ENCODE data around the gene INCENP. TPM values are rescaled to one million over a fixed set of nuclear protein-coding genes. Genes with fewer than 3 reads are reported as not detected.
"Not testable (repeated sequence)": the region's sequence is repeated elsewhere in the genome, so short reads cannot be mapped to it uniquely, and the experiment has no call there.

The INCENP gene
- total and polyA plus RNA-seq, 10 donors: 1.8 to 32.4 (median 22.7) TPM

DNA sequence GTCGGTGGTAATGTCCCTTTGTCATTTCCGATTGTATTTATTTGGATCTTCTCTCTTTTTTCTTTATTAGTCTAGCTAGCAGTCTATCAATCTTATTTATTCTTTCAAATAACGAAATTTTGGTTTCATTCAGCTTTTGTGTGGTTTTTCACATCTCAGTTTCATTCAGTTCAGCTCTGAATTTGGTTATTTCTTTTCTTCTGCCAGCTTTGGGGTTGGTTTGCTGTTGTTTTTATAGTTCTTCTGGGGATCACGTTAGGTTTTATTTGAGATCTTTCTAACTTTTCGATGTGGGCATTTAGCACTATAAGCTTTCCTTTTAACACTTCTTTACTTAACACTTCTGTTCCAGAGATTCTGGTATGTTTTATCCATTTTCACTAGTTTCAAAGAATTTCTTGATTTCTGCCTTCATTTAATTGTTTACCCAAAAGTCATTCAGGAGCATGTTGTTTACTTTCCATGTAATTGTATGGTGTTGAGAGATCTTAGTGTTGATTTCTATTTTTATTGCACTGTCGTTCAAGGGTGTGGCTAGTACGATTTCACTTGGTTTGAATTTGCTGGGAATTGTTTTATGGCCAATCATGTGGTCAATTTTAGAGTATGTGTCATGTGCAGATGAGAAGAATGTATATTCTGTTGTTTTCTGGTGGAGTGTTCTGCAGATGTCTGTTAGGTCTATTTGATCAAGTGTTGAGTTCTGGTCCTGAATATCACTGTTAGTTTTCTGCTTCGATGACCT lies 58.5 kb downstream of the INCENP start:
- H3K4me1 ChIP-seq: no peaks in the 10 kb centered on the region
- intact Hi-C loops (cut with DNase I; ENCODE audit: low total_unique reads): no loop called here
- TF ChIP-seq POLR2AphosphoS5 (IDR thresholded peaks at IDR 0.05) (no peak), CTCF (IDR thresholded peaks at IDR 0.05 in 8 of 11, conservative IDR thresholded peaks at IDR 0.05 in 3 of 11) (no peak), POLR2A (IDR thresholded peaks at IDR 0.05) (no peak)
- no peak overlapping the region for H3K27ac ChIP-seq
- WGBS, 5 donors: 62 to 77% (median 71%) methylated on average over 8 of the region's 8 CpGs
- peaks cover 0 to 38% (median 0%) of the 10 kb centered on the region in 7 donors for H3K27me3 ChIP-seq (replicated peaks in 1 of 7)
- peaks cover 0 to 9% (median 0%) of the 10 kb centered on the region in 8 donors for H3K9me3 ChIP-seq
- H3K4me3 ChIP-seq: no peak overlapping the region
- DNase-seq: no peak
- H3K36me3 ChIP-seq: no peaks in the 10 kb centered on the region

- Histone ChIP-seq H3K27me3 (replicated peaks in 1 of 7) (peaks cover 0 to 58% (median 6%) of the 10 kb centered on the region in 7 donors), H3K9me3 (peaks cover 0 to 9% (median 0%) of the 10 kb centered on the region in 8 donors), H3K4me3 (no peak overlapping the region), H3K4me1 (no peaks in the 10 kb centered on the region), H3K36me3 (no peaks in the 10 kb centered on the region), H3K27ac (no peak overlapping the region)
- intact Hi-C loops (cut with DNase I; ENCODE audit: low total_unique reads): no loop called here
- WGBS, 5 donors: 64 to 81% (median 76%) methylated on average over 2 of the region's 2 CpGs
- TF ChIP-seq POLR2A (IDR thresholded peaks at IDR 0.05): no peak
- no peak for TF ChIP-seq POLR2AphosphoS5 (IDR thresholded peaks at IDR 0.05)
- no peak for TF ChIP-seq CTCF (IDR thresholded peaks at IDR 0.05 in 8 of 11, conservative IDR thresholded peaks at IDR 0.05 in 3 of 11)
- no peak for DNase-seq
Measured at GRCh38 chr11:62186195-62186594, 62.4 kb downstream of the INCENP start.

DNA sequence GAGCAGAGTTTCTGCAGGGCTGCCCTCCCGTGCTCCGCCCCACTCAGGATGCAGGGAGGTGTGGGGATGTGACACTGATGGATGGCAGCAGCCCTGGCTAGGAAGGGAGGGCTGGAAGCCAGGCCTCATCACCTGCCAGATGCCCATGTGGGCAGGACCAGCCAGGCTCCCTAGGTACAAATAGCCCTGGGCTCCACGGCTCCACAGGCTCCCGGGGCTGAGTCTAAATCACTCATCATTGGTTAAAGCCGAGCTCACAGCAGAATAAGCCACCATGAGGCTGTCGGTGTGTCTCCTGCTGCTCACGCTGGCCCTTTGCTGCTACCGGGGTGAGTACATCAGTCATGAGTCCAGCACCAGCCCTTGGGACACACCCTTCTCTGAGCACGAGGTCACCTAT lies 66.2 kb downstream of the INCENP start, which contains the start of gene SCGB1D1:
Gene SCGB1D1, plus strand, starts transcription at position 206 of the 400 bp plus-strand sequence. Its CDS starts 69 bp downstream, at position 275.
- Histone ChIP-seq H3K36me3 (no peaks in the 10 kb centered on the region), H3K27ac (no peak within 1 kb of the TSS), H3K27me3 (replicated peaks in 1 of 7) (peaks cover 0 to 70% (median 6%) of the 10 kb centered on the region in 7 donors), H3K4me3 (no peak within 1 kb of the TSS), H3K4me1 (no peaks in the 10 kb centered on the region), H3K9me3 (no peaks in the 10 kb centered on the region)
- TF ChIP-seq POLR2AphosphoS5 (IDR thresholded peaks at IDR 0.05) (no peak), CTCF (IDR thresholded peaks at IDR 0.05 in 8 of 11, conservative IDR thresholded peaks at IDR 0.05 in 3 of 11) (no peak), POLR2A (IDR thresholded peaks at IDR 0.05) (no peak)
- intact Hi-C loops (cut with DNase I; ENCODE audit: low total_unique reads): no loop called here
- no peak for DNase-seq
- WGBS, 5 donors: 68 to 79% (median 71%) methylated on average over 3 to 9 of the region's 9 CpGs

DNA sequence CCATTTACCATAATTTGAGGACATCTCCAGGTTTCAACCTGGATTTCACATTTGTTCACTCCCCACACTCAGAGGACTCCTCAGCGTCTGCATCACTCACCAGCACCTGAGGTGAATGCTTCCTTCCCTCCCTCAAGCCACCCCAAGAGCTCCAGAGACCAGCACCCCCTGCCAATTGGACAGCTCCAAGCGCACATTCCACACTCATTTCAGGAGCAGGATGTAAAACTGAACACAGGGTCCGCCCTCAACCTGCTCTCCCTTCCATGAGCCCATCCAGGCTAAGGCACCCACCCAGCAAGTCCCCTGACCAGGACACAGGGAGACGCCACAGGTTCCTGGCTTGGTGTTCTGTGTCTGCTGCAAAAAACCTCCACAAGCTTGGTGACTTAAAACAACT lies 70.1 kb downstream of the INCENP start:
- no peak for DNase-seq
- WGBS, 5 donors: 51 to 70% (median 66%) methylated on average over 4 of the region's 4 CpGs
- H3K4me1 ChIP-seq: no peaks in the 10 kb centered on the region
- intact Hi-C loops (cut with DNase I; ENCODE audit: low total_unique reads): no loop called here
- H3K27me3 ChIP-seq (replicated peaks in 1 of 7): peaks cover 0 to 62% (median 6%) of the 10 kb centered on the region in 7 donors
- no peak for TF ChIP-seq CTCF (IDR thresholded peaks at IDR 0.05 in 8 of 11, conservative IDR thresholded peaks at IDR 0.05 in 3 of 11)
- no peak for TF ChIP-seq POLR2A (IDR thresholded peaks at IDR 0.05)
- no peak for TF ChIP-seq POLR2AphosphoS5 (IDR thresholded peaks at IDR 0.05)
- no peak overlapping the region for H3K27ac ChIP-seq
- H3K36me3 ChIP-seq: no peaks in the 10 kb centered on the region
- H3K9me3 ChIP-seq: no peaks in the 10 kb centered on the region
- H3K4me3 ChIP-seq: no peak overlapping the region

DNA sequence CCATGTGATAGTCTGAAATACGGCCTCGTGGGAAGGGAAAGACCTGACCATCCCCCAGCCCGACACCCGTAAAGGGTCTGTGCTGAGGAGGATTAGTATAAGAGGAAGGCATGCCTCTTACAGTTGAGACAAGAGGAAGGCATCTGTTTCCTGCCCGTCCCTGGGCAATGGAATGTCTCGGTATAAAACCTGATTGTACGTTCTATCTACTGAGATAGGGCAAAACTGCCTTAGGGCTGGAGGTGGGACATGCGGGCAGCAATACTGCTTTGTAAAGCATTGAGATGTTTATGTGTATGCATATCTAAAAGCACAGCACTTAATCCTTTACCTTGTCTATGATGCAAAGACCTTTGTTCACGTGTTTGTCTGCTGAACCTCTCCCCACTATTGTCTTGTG lies 71.2 kb downstream of the INCENP start:
- H3K4me3 ChIP-seq; intact Hi-C loops (cut with DNase I; ENCODE audit: low total_unique reads); DNase-seq; H3K27ac ChIP-seq; H3K9me3 ChIP-seq; H3K4me1 ChIP-seq; H3K36me3 ChIP-seq: not testable (repeated sequence)
- H3K27me3 ChIP-seq (replicated peaks in 1 of 7): peaks cover 0 to 52% (median under 1%) of the 10 kb centered on the region in 7 donors
- WGBS, 5 donors: 7 to 80% (median 14%) methylated on average over 1 to 5 of the region's 9 CpGs

Data from spleen (tissue), 11 donors.